Measurements from ENCODE around the gene SCYL1. TPM values are rescaled to one million over a fixed set of nuclear protein-coding genes. Genes with fewer than 3 reads are reported as not detected.

SCYL1 gene
- polyA plus RNA-seq, 6 donors from 2014 or later = 21.8 to 40.0 (median 27.2) TPM

DNA sequence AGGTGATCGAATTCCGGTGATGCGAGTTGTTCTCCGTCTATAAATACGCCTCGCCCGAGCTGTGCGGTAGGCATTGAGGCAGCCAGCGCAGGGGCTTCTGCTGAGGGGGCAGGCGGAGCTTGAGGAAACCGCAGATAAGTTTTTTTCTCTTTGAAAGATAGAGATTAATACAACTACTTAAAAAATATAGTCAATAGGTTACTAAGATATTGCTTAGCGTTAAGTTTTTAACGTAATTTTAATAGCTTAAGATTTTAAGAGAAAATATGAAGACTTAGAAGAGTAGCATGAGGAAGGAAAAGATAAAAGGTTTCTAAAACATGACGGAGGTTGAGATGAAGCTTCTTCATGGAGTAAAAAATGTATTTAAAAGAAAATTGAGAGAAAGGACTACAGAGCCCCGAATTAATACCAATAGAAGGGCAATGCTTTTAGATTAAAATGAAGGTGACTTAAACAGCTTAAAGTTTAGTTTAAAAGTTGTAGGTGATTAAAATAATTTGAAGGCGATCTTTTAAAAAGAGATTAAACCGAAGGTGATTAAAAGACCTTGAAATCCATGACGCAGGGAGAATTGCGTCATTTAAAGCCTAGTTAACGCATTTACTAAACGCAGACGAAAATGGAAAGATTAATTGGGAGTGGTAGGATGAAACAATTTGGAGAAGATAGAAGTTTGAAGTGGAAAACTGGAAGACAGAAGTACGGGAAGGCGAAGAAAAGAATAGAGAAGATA lies 25.7 kb upstream of the SCYL1 start, which contains the start of gene MALAT1:
MALAT1 (plus strand) TSS at position 69 of the 736 bp plus-strand sequence.
- Mint-ChIP-seq H3K4me3 (no peak within 1 kb of the TSS), H3K9me3 (no peaks in the 10 kb centered on the region), H3K27ac (no peak within 1 kb of the TSS), H3K27me3 (no peaks in the 10 kb centered on the region), H3K4me1 (peaks cover 26 to 40% (median 35%) of the 10 kb centered on the region in 3 donors), H3K36me3 (peaks cover 0 to 7% of the 10 kb centered on the region in 2 donors)
- peak; percentile 88 for DNase-seq
- ATAC-seq (ENCODE audit: low read depth in 2 of 2) = peak in 1 of 2 donors; percentile 18

DNA sequence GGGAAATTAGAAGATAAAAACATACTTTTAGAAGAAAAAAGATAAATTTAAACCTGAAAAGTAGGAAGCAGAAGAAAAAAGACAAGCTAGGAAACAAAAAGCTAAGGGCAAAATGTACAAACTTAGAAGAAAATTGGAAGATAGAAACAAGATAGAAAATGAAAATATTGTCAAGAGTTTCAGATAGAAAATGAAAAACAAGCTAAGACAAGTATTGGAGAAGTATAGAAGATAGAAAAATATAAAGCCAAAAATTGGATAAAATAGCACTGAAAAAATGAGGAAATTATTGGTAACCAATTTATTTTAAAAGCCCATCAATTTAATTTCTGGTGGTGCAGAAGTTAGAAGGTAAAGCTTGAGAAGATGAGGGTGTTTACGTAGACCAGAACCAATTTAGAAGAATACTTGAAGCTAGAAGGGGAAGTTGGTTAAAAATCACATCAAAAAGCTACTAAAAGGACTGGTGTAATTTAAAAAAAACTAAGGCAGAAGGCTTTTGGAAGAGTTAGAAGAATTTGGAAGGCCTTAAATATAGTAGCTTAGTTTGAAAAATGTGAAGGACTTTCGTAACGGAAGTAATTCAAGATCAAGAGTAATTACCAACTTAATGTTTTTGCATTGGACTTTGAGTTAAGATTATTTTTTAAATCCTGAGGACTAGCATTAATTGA lies 25.0 kb upstream of the SCYL1 start:
- Mint-ChIP-seq H3K27me3 (no peaks in the 10 kb centered on the region), H3K36me3 (peaks cover 0 to 14% of the 10 kb centered on the region in 2 donors), H3K4me3 (no peak overlapping the region), H3K9me3 (no peaks in the 10 kb centered on the region), H3K4me1 (peaks cover 28 to 43% (median 36%) of the 10 kb centered on the region in 3 donors), H3K27ac (no peak overlapping the region)
- DNase-seq = no peak
- no peak for ATAC-seq (ENCODE audit: low read depth in 2 of 2)

DNA sequence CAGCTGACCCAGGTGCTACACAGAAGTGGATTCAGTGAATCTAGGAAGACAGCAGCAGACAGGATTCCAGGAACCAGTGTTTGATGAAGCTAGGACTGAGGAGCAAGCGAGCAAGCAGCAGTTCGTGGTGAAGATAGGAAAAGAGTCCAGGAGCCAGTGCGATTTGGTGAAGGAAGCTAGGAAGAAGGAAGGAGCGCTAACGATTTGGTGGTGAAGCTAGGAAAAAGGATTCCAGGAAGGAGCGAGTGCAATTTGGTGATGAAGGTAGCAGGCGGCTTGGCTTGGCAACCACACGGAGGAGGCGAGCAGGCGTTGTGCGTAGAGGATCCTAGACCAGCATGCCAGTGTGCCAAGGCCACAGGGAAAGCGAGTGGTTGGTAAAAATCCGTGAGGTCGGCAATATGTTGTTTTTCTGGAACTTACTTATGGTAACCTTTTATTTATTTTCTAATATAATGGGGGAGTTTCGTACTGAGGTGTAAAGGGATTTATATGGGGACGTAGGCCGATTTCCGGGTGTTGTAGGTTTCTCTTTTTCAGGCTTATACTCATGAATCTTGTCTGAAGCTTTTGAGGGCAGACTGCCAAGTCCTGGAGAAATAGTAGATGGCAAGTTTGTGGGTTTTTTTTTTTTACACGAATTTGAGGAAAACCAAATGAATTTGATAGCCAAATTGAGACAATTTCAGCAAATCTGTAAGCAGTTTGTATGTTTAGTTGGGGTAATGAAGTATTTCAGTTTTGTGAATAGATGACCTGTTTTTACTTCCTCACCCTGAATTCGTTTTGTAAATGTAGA lies 24.3 kb upstream of the SCYL1 start:
- Mint-ChIP-seq H3K36me3 (peaks cover 0 to 17% of the 10 kb centered on the region in 2 donors), H3K27me3 (no peaks in the 10 kb centered on the region), H3K9me3 (no peaks in the 10 kb centered on the region), H3K27ac (peak overlapping the region in 1 of 6 donors; percentile 65), H3K4me1 (peaks cover 35 to 48% (median 43%) of the 10 kb centered on the region in 3 donors), H3K4me3 (no peak overlapping the region)
- ATAC-seq (ENCODE audit: low read depth in 2 of 2) (no peak), DNase-seq (no peak)

DNA sequence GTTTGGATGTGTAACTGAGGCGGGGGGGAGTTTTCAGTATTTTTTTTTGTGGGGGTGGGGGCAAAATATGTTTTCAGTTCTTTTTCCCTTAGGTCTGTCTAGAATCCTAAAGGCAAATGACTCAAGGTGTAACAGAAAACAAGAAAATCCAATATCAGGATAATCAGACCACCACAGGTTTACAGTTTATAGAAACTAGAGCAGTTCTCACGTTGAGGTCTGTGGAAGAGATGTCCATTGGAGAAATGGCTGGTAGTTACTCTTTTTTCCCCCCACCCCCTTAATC lies 23.8 kb upstream of the SCYL1 start:
- Mint-ChIP-seq H3K27ac (peak overlapping the region in 1 of 6 donors; percentile 87), H3K4me1 (peaks cover 41 to 53% (median 43%) of the 10 kb centered on the region in 3 donors)
- ATAC-seq (ENCODE audit: low read depth in 2 of 2) = no peak

DNA sequence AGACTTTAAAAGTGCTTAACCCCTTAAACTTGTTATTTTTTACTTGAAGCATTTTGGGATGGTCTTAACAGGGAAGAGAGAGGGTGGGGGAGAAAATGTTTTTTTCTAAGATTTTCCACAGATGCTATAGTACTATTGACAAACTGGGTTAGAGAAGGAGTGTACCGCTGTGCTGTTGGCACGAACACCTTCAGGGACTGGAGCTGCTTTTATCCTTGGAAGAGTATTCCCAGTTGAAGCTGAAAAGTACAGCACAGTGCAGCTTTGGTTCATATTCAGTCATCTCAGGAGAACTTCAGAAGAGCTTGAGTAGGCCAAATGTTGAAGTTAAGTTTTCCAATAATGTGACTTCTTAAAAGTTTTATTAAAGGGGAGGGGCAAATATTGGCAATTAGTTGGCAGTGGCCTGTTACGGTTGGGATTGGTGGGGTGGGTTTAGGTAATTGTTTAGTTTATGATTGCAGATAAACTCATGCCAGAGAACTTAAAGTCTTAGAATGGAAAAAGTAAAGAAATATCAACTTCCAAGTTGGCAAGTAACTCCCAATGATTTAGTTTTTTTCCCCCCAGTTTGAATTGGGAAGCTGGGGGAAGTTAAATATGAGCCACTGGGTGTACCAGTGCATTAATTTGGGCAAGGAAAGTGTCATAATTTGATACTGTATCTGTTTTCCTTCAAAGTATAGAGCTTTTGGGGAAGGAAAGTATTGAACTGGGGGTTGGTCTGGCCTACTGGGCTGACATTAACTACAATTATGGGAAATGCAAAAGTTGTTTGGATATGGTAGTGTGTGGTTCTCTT lies 23.2 kb upstream of the SCYL1 start:
- peaks cover 8 to 26% of the 10 kb centered on the region in 2 donors for H3K36me3 Mint-ChIP-seq
- H3K9me3 Mint-ChIP-seq = no peaks in the 10 kb centered on the region
- no peaks in the 10 kb centered on the region for H3K27me3 Mint-ChIP-seq
- DNase-seq = no peak
- no peak overlapping the region for H3K4me3 Mint-ChIP-seq
- peak overlapping the region in 3 of 6 donors; percentile 62 to 87 (median 82) for H3K27ac Mint-ChIP-seq
- H3K4me1 Mint-ChIP-seq = peaks cover 41 to 58% (median 43%) of the 10 kb centered on the region in 3 donors
- no peak for ATAC-seq (ENCODE audit: low read depth in 2 of 2)

More for the DNA sequence above, 23.8 kb upstream of the SCYL1 start:
- Mint-ChIP-seq H3K36me3 (peaks cover 5 to 22% of the 10 kb centered on the region in 2 donors), H3K27me3 (no peaks in the 10 kb centered on the region), H3K4me3 (no peak overlapping the region), H3K9me3 (no peaks in the 10 kb centered on the region)
- no peak for DNase-seq

DNA sequence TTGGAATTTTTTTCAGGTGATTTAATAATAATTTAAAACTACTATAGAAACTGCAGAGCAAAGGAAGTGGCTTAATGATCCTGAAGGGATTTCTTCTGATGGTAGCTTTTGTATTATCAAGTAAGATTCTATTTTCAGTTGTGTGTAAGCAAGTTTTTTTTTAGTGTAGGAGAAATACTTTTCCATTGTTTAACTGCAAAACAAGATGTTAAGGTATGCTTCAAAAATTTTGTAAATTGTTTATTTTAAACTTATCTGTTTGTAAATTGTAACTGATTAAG lies 22.7 kb upstream of the SCYL1 start:
- no peak overlapping the region for H3K4me3 Mint-ChIP-seq
- DNase-seq = no peak
- H3K27ac Mint-ChIP-seq = peak overlapping the region in 2 of 6 donors; percentile 62 to 87
- ATAC-seq (ENCODE audit: low read depth in 2 of 2) = no peak
- peaks cover 41 to 58% (median 43%) of the 10 kb centered on the region in 3 donors for H3K4me1 Mint-ChIP-seq
- peaks cover 8 to 26% of the 10 kb centered on the region in 2 donors for H3K36me3 Mint-ChIP-seq
- H3K9me3 Mint-ChIP-seq = no peaks in the 10 kb centered on the region
- no peaks in the 10 kb centered on the region for H3K27me3 Mint-ChIP-seq

DNA sequence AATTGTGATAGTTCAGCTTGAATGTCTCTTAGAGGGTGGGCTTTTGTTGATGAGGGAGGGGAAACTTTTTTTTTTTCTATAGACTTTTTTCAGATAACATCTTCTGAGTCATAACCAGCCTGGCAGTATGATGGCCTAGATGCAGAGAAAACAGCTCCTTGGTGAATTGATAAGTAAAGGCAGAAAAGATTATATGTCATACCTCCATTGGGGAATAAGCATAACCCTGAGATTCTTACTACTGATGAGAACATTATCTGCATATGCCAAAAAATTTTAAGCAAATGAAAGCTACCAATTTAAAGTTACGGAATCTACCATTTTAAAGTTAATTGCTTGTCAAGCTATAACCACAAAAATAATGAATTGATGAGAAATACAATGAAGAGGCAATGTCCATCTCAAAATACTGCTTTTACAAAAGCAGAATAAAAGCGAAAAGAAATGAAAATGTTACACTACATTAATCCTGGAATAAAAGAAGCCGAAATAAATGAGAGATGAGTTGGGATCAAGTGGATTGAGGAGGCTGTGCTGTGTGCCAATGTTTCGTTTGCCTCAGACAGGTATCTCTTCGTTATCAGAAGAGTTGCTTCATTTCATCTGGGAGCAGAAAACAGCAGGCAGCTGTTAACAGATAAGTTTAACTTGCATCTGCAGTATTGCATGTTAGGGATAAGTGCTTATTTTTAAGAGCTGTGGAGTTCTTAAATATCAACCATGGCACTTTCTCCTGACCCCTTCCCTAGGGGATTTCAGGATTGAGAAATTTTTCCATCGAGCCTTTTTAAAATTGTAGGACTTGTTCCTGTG lies 22.1 kb upstream of the SCYL1 start:
- DNase-seq (no peak), ATAC-seq (ENCODE audit: low read depth in 2 of 2) (no peak)
- H3K9me3 Mint-ChIP-seq = no peaks in the 10 kb centered on the region
- no peaks in the 10 kb centered on the region for H3K27me3 Mint-ChIP-seq
- peak overlapping the region in 1 of 8 donors; percentile 87 for H3K4me3 Mint-ChIP-seq
- H3K36me3 Mint-ChIP-seq = peaks cover 8 to 26% of the 10 kb centered on the region in 2 donors
- H3K4me1 Mint-ChIP-seq = peaks cover 45 to 62% (median 47%) of the 10 kb centered on the region in 3 donors
- peak overlapping the region in 3 of 6 donors; percentile 24 to 87 (median 83) for H3K27ac Mint-ChIP-seq

DNA sequence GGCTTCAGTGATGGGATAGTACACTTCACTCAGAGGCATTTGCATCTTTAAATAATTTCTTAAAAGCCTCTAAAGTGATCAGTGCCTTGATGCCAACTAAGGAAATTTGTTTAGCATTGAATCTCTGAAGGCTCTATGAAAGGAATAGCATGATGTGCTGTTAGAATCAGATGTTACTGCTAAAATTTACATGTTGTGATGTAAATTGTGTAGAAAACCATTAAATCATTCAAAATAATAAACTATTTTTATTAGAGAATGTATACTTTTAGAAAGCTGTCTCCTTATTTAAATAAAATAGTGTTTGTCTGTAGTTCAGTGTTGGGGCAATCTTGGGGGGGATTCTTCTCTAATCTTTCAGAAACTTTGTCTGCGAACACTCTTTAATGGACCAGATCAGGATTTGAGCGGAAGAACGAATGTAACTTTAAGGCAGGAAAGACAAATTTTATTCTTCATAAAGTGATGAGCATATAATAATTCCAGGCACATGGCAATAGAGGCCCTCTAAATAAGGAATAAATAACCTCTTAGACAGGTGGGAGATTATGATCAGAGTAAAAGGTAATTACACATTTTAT lies 21.4 kb upstream of the SCYL1 start:
- Mint-ChIP-seq H3K9me3 (no peaks in the 10 kb centered on the region), H3K36me3 (peaks cover 8 to 26% of the 10 kb centered on the region in 2 donors), H3K27me3 (no peaks in the 10 kb centered on the region), H3K4me3 (peak overlapping the region in 2 of 8 donors; percentile 85 to 87), H3K4me1 (peaks cover 48 to 58% (median 52%) of the 10 kb centered on the region in 3 donors), H3K27ac (peak overlapping the region in 2 of 6 donors; percentile 68 to 95)
- DNase-seq (no peak), ATAC-seq (ENCODE audit: low read depth in 2 of 2) (no peak)

DNA sequence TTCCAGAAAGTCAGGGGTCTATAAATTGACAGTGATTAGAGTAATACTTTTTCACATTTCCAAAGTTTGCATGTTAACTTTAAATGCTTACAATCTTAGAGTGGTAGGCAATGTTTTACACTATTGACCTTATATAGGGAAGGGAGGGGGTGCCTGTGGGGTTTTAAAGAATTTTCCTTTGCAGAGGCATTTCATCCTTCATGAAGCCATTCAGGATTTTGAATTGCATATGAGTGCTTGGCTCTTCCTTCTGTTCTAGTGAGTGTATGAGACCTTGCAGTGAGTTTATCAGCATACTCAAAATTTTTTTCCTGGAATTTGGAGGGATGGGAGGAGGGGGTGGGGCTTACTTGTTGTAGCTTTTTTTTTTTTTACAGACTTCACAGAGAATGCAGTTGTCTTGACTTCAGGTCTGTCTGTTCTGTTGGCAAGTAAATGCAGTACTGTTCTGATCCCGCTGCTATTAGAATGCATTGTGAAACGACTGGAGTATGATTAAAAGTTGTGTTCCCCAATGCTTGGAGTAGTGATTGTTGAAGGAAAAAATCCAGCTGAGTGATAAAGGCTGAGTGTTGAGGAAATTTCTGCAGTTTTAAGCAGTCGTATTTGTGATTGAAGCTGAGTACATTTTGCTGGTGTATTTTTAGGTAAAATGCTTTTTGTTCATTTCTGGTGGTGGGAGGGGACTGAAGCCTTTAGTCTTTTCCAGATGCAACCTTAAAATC lies 20.8 kb upstream of the SCYL1 start:
- H3K36me3 Mint-ChIP-seq = peaks cover 8 to 26% of the 10 kb centered on the region in 2 donors
- DNase-seq = no peak
- no peaks in the 10 kb centered on the region for H3K27me3 Mint-ChIP-seq
- H3K27ac Mint-ChIP-seq = peak overlapping the region in 3 of 6 donors; percentile 68 to 95 (median 73)
- ATAC-seq (ENCODE audit: low read depth in 2 of 2) = no peak
- H3K4me1 Mint-ChIP-seq = peaks cover 48 to 58% (median 51%) of the 10 kb centered on the region in 3 donors
- peak overlapping the region in 2 of 8 donors; percentile 85 to 87 for H3K4me3 Mint-ChIP-seq
- no peaks in the 10 kb centered on the region for H3K9me3 Mint-ChIP-seq

DNA sequence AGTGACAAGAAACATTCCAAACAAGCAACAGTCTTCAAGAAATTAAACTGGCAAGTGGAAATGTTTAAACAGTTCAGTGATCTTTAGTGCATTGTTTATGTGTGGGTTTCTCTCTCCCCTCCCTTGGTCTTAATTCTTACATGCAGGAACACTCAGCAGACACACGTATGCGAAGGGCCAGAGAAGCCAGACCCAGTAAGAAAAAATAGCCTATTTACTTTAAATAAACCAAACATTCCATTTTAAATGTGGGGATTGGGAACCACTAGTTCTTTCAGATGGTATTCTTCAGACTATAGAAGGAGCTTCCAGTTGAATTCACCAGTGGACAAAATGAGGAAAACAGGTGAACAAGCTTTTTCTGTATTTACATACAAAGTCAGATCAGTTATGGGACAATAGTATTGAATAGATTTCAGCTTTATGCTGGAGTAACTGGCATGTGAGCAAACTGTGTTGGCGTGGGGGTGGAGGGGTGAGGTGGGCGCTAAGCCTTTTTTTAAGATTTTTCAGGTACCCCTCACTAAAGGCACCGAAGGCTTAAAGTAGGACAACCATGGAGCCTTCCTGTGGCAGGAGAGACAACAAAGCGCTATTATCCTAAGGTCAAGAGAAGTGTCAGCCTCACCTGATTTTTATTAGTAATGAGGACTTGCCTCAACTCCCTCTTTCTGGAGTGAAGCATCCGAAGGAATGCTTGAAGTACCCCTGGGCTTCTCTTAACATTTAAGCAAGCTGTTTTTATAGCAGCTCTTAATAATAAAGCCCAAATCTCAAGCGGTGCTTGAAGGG lies 20.0 kb upstream of the SCYL1 start:
- H3K27me3 Mint-ChIP-seq = no peaks in the 10 kb centered on the region
- H3K36me3 Mint-ChIP-seq = peaks cover 8 to 26% of the 10 kb centered on the region in 2 donors
- H3K4me3 Mint-ChIP-seq = peak overlapping the region in 2 of 8 donors; percentile 85 to 87
- H3K27ac Mint-ChIP-seq = peak overlapping the region in 5 of 6 donors; percentile 53 to 91 (median 83)
- ATAC-seq (ENCODE audit: low read depth in 2 of 2) = no peak
- H3K4me1 Mint-ChIP-seq = peaks cover 48 to 58% (median 54%) of the 10 kb centered on the region in 3 donors
- no peak for DNase-seq
- no peaks in the 10 kb centered on the region for H3K9me3 Mint-ChIP-seq
